Activated B cell treated with CpG ODN at 0.5 μM for 24 hours (primary cell): Measurements from ENCODE around the gene ADGRG6. TPM values are rescaled to one million over a fixed set of nuclear protein-coding genes. Genes with fewer than 3 reads are reported as not detected.

ENCODE experiments used
- ATAC-seq: fragments of 200-7000 bp; cut with Tn5 transposase; one replicate; pipeline ENCODE4 v1.10.0; 2021; ENCODE audit warnings: low read depth, mild to moderate bottlenecking, moderate library complexity
- CTCF ChIA-PET: fragments of 350-600 bp; sonication (Branson Sonifier 250); formaldehyde crosslinking; loops from one replicate; lab custom pipeline; 2021; ENCODE audit warnings: antibody characterized with exemption; lab: Charles Lee
- POLR2A ChIA-PET: fragments of 350-600 bp; sonication (Branson Sonifier 250); formaldehyde crosslinking; loops from one replicate; lab custom pipeline; 2021; ENCODE audit warnings: antibody characterized with exemption; lab: Charles Lee
- DNase-seq: peaks from one replicate; pipeline ENCODE4 v3.0.0; 2022
- H3K27ac Mint-ChIP-seq: one replicate; pipeline ENCODE4 v1.8.0; 2020; ENCODE audit warnings: mixed read lengths
- H3K27me3 Mint-ChIP-seq: one replicate; pipeline ENCODE4 v1.8.0; 2021; ENCODE audit warnings: mixed read lengths
- H3K36me3 Mint-ChIP-seq: one replicate; pipeline ENCODE4 v1.8.0; 2021; ENCODE audit warnings: low read depth, mixed read lengths
- H3K4me1 Mint-ChIP-seq: one replicate; pipeline ENCODE4 v1.8.0; 2021; ENCODE audit warnings: mixed read lengths
- H3K4me3 Mint-ChIP-seq: one replicate; pipeline ENCODE4 v1.8.0; 2020; ENCODE audit warnings: mild to moderate bottlenecking, mixed read lengths
- H3K9me3 Mint-ChIP-seq: one replicate; pipeline ENCODE4 v1.8.0; 2020; ENCODE audit warnings: mixed read lengths
- CTCF ChIP-seq: fragments of 200-600 bp; IDR thresholded peaks from one replicate; pipeline ENCODE4 v1.8.0; 2022; ENCODE audit warnings: antibody characterized with exemption, mild to moderate bottlenecking
- intact Hi-C: fragments of 100-400 bp; cut with micrococcal nuclease; formaldehyde crosslinking; loops from one replicate; pipeline ENCODE4 v1.15.1; 2024
- total RNA-seq: library from RNA; stranded (reverse); gene quantifications from 2 replicates; pipeline ENCODE4 v1.2.3, GENCODE V29; 2022

Gene ADGRG6
- total RNA-seq, 1 donor from 2014 or later = not detected

GRCh38 chr6:142387997-142388815 lies 86.4 kb downstream of the ADGRG6 start:
- no peak for ATAC-seq
- ChIA-PET CTCF (interaction anchor here (1.9 kb wide), 1 partner anchor 241 kb away, joined by 9 read pairs; the partner anchor contains the start of genes NMBR and VTA1), POLR2A (no interaction called here)
- Mint-ChIP-seq H3K27me3 (peaks cover 2% of the 10 kb centered on the region), H3K9me3 (no peaks in the 10 kb centered on the region), H3K4me3 (no peak overlapping the region), H3K4me1 (no peaks in the 10 kb centered on the region), H3K36me3 (no peaks in the 10 kb centered on the region), H3K27ac (no peak overlapping the region)
- intact Hi-C loops = loop anchor here (1.0 kb wide), 1 partner anchor 241 kb away; the partner anchor contains the start of genes NMBR and VTA1
- TF ChIP-seq CTCF = no peak
- DNase-seq = no peak

- Mint-ChIP-seq H3K27me3 (no peaks in the 10 kb centered on the region), H3K36me3 (no peaks in the 10 kb centered on the region), H3K9me3 (no peaks in the 10 kb centered on the region), H3K4me1 (peaks cover 7% of the 10 kb centered on the region), H3K27ac (no peak overlapping the region), H3K4me3 (no peak overlapping the region)
- ATAC-seq (no peak), DNase-seq (no peak)
- TF ChIP-seq CTCF = no peak
- POLR2A ChIA-PET = no interaction called here
- intact Hi-C loops = no loop called here
- CTCF ChIA-PET = no interaction called here
Measured at GRCh38 chr6:142395266-142395665, 93.5 kb downstream of the ADGRG6 start.

GRCh38 chr6:142395768-142396231 lies 94.0 kb downstream of the ADGRG6 start:
- H3K36me3 Mint-ChIP-seq = no peaks in the 10 kb centered on the region
- ATAC-seq (no peak), DNase-seq (no peak)
- H3K27me3 Mint-ChIP-seq = no peaks in the 10 kb centered on the region
- no peak for TF ChIP-seq CTCF
- H3K9me3 Mint-ChIP-seq = no peaks in the 10 kb centered on the region
- intact Hi-C loops = no loop called here
- H3K27ac Mint-ChIP-seq = no peak overlapping the region
- H3K4me3 Mint-ChIP-seq = no peak overlapping the region
- H3K4me1 Mint-ChIP-seq = peaks cover 7% of the 10 kb centered on the region
- POLR2A ChIA-PET = no interaction called here
- CTCF ChIA-PET = no interaction called here

GRCh38 chr6:142398353-142398752 lies 96.5 kb downstream of the ADGRG6 start:
- ATAC-seq (no peak), DNase-seq (no peak)
- Mint-ChIP-seq H3K27me3 (no peaks in the 10 kb centered on the region), H3K4me1 (peaks cover 7% of the 10 kb centered on the region), H3K36me3 (no peaks in the 10 kb centered on the region), H3K9me3 (no peaks in the 10 kb centered on the region), H3K4me3 (no peak overlapping the region), H3K27ac (no peak overlapping the region)
- POLR2A ChIA-PET = no interaction called here
- TF ChIP-seq CTCF = no peak
- CTCF ChIA-PET = no interaction called here
- intact Hi-C loops = no loop called here

GRCh38 chr6:142399739-142400138 lies 97.9 kb downstream of the ADGRG6 start:
- Mint-ChIP-seq H3K36me3 (no peaks in the 10 kb centered on the region), H3K9me3 (no peaks in the 10 kb centered on the region), H3K4me3 (no peak overlapping the region), H3K4me1 (peaks cover 7% of the 10 kb centered on the region), H3K27me3 (no peaks in the 10 kb centered on the region), H3K27ac (no peak overlapping the region)
- DNase-seq (no peak), ATAC-seq (no peak)
- TF ChIP-seq CTCF = no peak
- ChIA-PET POLR2A (no interaction called here), CTCF (no interaction called here)
- intact Hi-C loops = no loop called here
